RWPE1 (cell line): Measurements from ENCODE around the gene UBE2J1.

Experiments used
- CTCF ChIA-PET: fragments of 350-600 bp; sonication (Branson Sonifier 250); formaldehyde crosslinking; extraction: SDS; loops from one replicate; lab custom pipeline; 2021; lab: Yijun Ruan, JAX
- POLR2A ChIA-PET: fragments of 400-600 bp; formaldehyde crosslinking; extraction: SDS; loops from one replicate; lab custom pipeline; 2020; ENCODE audit warnings: antibody characterized with exemption; ENCODE audit not compliant: low non-redundant PET; lab: Yijun Ruan, JAX
- DNase-seq: peaks from one replicate; pipeline ENCODE4 v3.0.0; 2012; ENCODE audit warnings: low spot score
- H3K27ac ChIP-seq: fragments of 450-650 bp; 2 replicates; pipeline ENCODE4 v1.5.1; 2017
- CTCF ChIP-seq: fragments of 450-650 bp; conservative IDR thresholded peaks from 2 replicates; pipeline ENCODE4 v1.5.1; 2017; ENCODE audit warnings: low read depth, mild to moderate bottlenecking

Gene UBE2J1

GRCh38 chr6:89350281-89350966, 2.1 kb downstream of the UBE2J1 start:
- H3K27ac ChIP-seq = no peak overlapping the region
- ChIA-PET POLR2A (no interaction called here), CTCF (interaction anchor here (1.5 kb wide), 1 partner anchor 21 kb away, joined by 6 read pairs; no protein-coding TSS in a partner anchor)
- DNase-seq = no peak
- no peak for TF ChIP-seq CTCF

- TF ChIP-seq CTCF = no peak
- POLR2A ChIA-PET = no interaction called here
- CTCF ChIA-PET = interaction anchor here (0.6 to 0.8 kb wide), 2 partner anchors 23 to 84 kb away, joined by 3 read pairs; no protein-coding TSS in a partner anchor
- no peak for DNase-seq
- H3K27ac ChIP-seq = no peak overlapping the region
Observed at GRCh38 chr6:89348372-89348771, 4.2 kb downstream of the UBE2J1 start.

GRCh38 chr6:89347825-89348224, 4.7 kb downstream of the UBE2J1 start:
- H3K27ac ChIP-seq = no peak overlapping the region
- CTCF ChIA-PET = no interaction called here
- DNase-seq = no peak
- no peak for TF ChIP-seq CTCF
- POLR2A ChIA-PET = no interaction called here

- ChIA-PET CTCF (interaction anchor here (0.5 to 0.6 kb wide), 3 partner anchors 10 to 265 kb away, joined by 3 to 4 read pairs (median 3); no protein-coding TSS in a partner anchor), POLR2A (interaction anchor here (0.7 kb wide), 1 partner anchor 49 kb away, joined by 3 read pairs; no protein-coding TSS in a partner anchor)
- no peak for DNase-seq
- TF ChIP-seq CTCF = no peak
- no peak overlapping the region for H3K27ac ChIP-seq
Observed at GRCh38 chr6:89346433-89346832, 6.1 kb downstream of the UBE2J1 start.

GRCh38 chr6:89339565-89339964, 13.0 kb downstream of the UBE2J1 start:
- ChIA-PET POLR2A (no interaction called here), CTCF (no interaction called here)
- TF ChIP-seq CTCF = no peak
- no peak for DNase-seq
- no peak overlapping the region for H3K27ac ChIP-seq

GRCh38 chr6:89335164-89335563, 17.4 kb downstream of the UBE2J1 start:
- POLR2A ChIA-PET = no interaction called here
- no peak overlapping the region for H3K27ac ChIP-seq
- TF ChIP-seq CTCF = no peak
- no peak for DNase-seq
- CTCF ChIA-PET = interaction anchor here (0.6 kb wide), 1 partner anchor 1955 kb away, joined by 5 read pairs; no protein-coding TSS in a partner anchor
